ENCODE data around the gene PKNOX2.

The PKNOX2 gene

GRCh38 chr11:125468025-125468424 lies 303.5 kb downstream of the PKNOX2 start:
- DNase-seq (ENCODE audit: low spot score): no peak

- DNase-seq (ENCODE audit: low spot score): no peak
These were observed 304.3 kb downstream of the PKNOX2 start for GRCh38 chr11:125468852-125469251.

- no peak for DNase-seq (ENCODE audit: low spot score)
These were observed 305.8 kb downstream of the PKNOX2 start for GRCh38 chr11:125470355-125470754.

GRCh38 chr11:125476721-125477120 lies 312.2 kb downstream of the PKNOX2 start:
- no peak for DNase-seq (ENCODE audit: low spot score)

- no peak for DNase-seq (ENCODE audit: low spot score)
These were observed 314.6 kb downstream of the PKNOX2 start for GRCh38 chr11:125479137-125479536.

GRCh38 chr11:125481531-125481930 lies 317.0 kb downstream of the PKNOX2 start:
- DNase-seq (ENCODE audit: low spot score): no peak

Small RNAs within 50 kb of the gene (small RNA-seq; reads per million reads assigned to genes)
- gene RNU6-321P: 0 reads per million in 2 experiments
